ENCODE data around the gene CD1C. TPM values are rescaled to one million over a fixed set of nuclear protein-coding genes. Genes with fewer than 3 reads are reported as not detected.

Gene CD1C
- total RNA-seq = not detected in 2 replicates

DNA sequence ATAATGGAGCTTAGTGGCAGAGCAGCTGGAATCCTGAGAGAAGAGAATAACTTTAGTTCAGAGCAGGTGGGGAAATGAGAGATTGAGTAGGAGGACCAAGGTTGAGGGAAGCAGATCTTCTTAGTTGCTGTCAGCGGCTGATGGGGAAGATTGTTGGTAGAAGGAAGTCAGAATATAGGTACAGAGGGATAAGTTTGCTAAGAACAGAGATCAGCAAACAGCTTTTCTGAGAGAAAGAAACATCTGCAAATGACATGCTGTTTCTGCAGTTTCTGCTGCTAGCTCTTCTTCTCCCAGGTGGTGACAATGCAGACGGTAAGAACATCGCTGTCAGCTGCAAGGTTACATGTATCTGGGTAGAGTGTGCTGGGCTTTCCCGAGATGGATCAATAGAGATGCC, at the start of gene CD1C:
Gene CD1C (plus strand): TSS at position 113 of the 400 bp plus-strand sequence. CDS start 142 bp downstream, at position 255.

DNA sequence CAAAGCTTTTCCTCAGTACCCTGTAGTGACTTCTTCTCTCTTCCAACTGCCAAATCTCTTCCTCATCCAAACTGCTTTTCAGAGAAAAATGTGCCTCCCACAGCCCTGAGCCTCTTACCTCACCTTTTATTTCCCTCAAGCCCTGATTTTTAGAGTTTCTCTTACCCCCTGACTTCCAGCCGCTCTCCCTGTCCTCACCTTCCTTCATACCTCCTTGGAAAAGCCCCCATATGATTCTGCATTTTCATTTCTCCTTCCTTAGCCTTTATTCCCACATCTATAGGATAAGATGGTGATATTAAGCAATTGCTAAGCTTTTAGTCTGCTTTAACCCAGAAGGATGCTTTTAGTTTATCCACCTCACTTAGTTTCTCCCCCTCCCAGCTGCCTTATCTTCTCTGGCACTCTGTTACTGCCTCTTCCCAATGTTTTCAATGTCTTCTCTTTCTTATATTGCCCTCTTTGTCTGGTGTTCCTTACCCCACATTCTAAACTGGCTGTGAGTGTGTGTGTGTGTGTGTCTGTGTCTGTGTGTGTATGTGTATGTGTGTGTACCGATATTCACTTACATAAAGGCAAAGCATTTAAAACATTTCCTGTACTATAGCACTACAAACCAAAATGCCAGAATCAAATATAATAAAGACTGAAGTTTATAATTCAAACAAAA, 41.9 kb downstream of the CD1C start, which contains the start of gene CD1B:
Gene CD1B (minus strand): TSS at position 51 of the 670 bp plus-strand sequence. CDS start 108 bp downstream, outside the sequence.

Other genes starting within 250 kb of the CD1C start
- 0.67 and 0.89 TPM in 2 replicates for gene CD1D, start 109.0 kb upstream of the CD1C start, total RNA-seq
- gene CD1A, start 35.5 kb upstream of the CD1C start, total RNA-seq = not detected in 2 replicates
- not detected in 2 replicates for gene CD1B, start 41.6 kb downstream of the CD1C start, total RNA-seq
- gene CD1E, start 64.0 kb downstream of the CD1C start, total RNA-seq = not detected in 2 replicates
- not detected in 2 replicates for gene OR10T2, start 109.5 kb downstream of the CD1C start, total RNA-seq
- gene OR10K2, start 136.3 kb downstream of the CD1C start, total RNA-seq = not detected in 2 replicates
- gene OR10K1, start 171.9 kb downstream of the CD1C start, total RNA-seq = not detected in 2 replicates
- not detected in 2 replicates for gene OR10R2, start 182.3 kb downstream of the CD1C start, total RNA-seq

All from bronchus fibroblast of lung (primary cell).